AG10803 (cell line): ENCODE data around the gene TNIP2.
"Not testable (repeated sequence)": the region's sequence is repeated elsewhere in the genome, so short reads cannot be mapped to it uniquely, and the experiment has no call there.

ENCODE experiments used
- DNase-seq: peaks from one replicate; pipeline ENCODE4 v3.0.0; 2010; ENCODE audit warnings: low read depth
- H3K4me3 ChIP-seq: 2 replicates; pipeline ENCODE4 v1.5.1; 2011; ENCODE audit warnings: mild to moderate bottlenecking, low read length, control low read depth
- TF ChIP-seq, protein P1 (sequence below): conservative IDR thresholded peaks from 2 replicates; pipeline ENCODE4 v1.5.1; 2011; ENCODE audit warnings: mild to moderate bottlenecking, low read length, control low read depth, inconsistent platforms

The TNIP2 gene

DNA sequence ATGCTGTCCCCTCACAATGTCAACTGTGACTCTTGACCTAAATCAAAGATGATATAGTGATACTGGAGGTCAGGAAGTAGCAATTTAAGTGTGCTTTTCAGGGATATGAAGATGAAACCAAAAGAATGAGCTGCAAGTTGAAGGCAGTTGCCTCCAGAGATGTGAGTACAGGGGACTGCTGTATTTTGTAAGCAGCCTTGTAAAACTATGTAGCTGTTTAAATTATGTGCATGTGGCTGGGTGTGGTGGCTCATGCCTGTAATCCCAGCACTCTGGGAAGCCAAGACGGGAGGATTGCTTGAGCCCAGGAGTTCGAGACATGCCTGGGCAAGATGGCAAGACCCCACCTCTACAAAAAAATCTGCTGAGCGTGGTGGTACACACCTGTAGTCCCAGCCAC, 15.1 kb upstream of the TNIP2 start:
- DNase-seq, result peak; percentile 36
- H3K4me3 ChIP-seq, result no peak overlapping the region
- TF ChIP-seq, protein P1, sequence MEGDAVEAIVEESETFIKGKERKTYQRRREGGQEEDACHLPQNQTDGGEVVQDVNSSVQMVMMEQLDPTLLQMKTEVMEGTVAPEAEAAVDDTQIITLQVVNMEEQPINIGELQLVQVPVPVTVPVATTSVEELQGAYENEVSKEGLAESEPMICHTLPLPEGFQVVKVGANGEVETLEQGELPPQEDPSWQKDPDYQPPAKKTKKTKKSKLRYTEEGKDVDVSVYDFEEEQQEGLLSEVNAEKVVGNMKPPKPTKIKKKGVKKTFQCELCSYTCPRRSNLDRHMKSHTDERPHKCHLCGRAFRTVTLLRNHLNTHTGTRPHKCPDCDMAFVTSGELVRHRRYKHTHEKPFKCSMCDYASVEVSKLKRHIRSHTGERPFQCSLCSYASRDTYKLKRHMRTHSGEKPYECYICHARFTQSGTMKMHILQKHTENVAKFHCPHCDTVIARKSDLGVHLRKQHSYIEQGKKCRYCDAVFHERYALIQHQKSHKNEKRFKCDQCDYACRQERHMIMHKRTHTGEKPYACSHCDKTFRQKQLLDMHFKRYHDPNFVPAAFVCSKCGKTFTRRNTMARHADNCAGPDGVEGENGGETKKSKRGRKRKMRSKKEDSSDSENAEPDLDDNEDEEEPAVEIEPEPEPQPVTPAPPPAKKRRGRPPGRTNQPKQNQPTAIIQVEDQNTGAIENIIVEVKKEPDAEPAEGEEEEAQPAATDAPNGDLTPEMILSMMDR, result no peak

- no peak for DNase-seq
- TF ChIP-seq, protein P1, result no peak
- no peak overlapping the region for H3K4me3 ChIP-seq
These were observed 12.8 kb upstream of the TNIP2 start for GRCh38 chr4:2768921-2769336.

GRCh38 chr4:2768124-2768523, 12.0 kb upstream of the TNIP2 start:
- DNase-seq, result no peak
- TF ChIP-seq, protein P1, result no peak

GRCh38 chr4:2767705-2768074, 11.6 kb upstream of the TNIP2 start:
- no peak for DNase-seq
- no peak overlapping the region for H3K4me3 ChIP-seq
- TF ChIP-seq, protein P1, result no peak

More at GRCh38 chr4:2768124-2768523, 12.0 kb upstream of the TNIP2 start:
- no peak overlapping the region for H3K4me3 ChIP-seq

DNA sequence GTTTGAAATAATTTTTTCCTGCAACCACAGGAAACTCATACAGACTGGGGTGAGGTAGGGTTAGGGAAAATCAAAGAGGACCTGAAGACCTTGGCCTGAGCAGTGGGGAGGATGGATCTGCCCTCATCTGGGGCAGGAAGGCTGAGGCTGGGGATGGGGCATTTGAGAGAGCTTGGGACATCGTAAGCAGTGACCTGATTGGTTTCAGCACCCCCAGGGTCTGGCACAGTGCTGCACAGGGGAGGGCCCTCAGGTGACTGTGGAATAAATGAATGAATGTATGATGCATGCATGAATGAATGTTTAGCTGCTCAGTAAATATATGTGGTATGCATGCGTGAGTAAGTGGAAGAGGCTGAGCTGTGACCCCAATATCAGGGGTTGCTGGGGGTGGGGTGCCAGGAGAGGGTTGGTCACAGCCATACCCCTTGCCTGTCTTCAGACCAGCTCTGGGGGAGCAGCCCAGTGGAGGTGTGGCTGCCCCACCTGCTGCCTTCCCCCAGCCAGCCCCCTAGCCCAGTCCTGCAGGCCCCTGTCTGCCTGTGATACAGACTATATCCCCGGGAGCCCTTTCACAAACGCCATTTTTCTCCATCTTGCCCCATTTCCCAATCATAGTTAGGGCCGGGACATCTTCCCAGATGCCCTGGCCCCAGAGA, 11.0 kb upstream of the TNIP2 start:
- DNase-seq, result no peak
- H3K4me3 ChIP-seq, result no peak overlapping the region
- TF ChIP-seq, protein P1, result no peak

GRCh38 chr4:2765832-2766526, 9.8 kb upstream of the TNIP2 start:
- TF ChIP-seq, protein P1, result no peak
- no peak for DNase-seq
- H3K4me3 ChIP-seq, result no peak overlapping the region

DNA sequence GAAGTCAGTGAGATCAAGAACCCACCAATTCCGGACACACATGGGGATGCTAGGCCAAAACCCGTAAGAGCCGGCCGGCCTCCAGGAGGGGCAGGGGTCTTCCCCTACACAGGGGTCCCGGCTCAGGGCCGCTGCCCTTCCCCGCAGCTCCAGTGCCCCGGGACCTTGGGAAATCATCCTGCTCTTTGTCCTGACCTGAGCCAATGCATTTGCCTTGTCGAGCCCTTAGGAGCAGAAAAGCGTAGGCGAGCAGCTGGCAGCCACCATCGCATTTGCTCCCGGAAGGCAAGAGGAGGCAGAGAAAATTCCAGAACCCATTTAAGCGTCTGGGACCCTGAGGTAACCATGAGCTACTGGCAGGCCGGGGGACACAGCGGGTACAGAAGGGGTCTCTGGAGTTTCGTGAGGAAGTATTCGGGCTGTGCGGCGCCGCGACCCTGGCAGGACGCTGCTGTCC, 7.4 kb upstream of the TNIP2 start:
- TF ChIP-seq, protein P1, result no peak
- H3K4me3 ChIP-seq, result peak overlapping the region; percentile 46
- DNase-seq, result no peak

DNA sequence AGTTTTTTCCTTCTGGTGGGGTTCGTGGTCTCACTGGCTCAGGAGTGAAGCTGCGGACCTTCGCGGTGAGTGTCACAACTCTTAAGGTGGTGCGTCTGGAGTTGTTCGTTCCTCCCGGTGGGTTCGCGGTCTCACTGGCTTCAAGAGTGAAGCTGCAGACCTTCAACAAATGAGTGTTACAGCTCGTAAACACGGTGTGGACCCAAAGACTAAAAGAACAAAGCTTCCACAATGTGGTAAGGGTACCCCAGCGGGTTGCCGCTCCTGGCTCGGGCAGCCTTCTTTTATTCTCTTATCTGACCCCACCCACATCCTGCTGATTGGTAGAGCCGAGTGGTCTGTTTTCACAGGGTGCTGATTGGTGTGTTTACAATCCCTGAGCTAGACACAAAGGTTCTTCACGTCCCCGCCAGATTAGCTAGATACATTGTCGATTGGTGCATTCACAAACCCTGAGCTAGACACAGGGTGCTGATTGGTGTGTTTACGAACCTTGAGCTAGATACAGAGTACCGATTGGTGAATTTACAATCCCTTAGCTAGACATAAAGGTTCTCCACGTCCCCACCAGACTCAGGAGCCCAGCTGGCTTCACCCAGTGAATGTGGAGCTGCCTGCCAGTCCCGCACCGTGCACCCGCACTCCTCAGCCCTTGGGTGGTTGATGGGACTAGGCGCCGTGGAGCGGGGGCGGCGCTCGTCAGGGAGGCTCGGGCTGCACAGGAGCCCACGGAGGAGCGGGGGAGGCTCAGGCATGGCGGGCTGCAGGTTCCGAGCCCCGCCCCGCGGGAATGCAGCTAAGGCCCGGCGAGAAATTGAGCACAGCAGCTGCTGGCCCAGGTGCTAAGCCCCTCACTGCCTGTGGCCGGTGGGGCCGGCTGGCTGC, 6.6 kb upstream of the TNIP2 start:
- not testable (repeated sequence) for DNase-seq, H3K4me3 ChIP-seq
